ENCODE measurements around the gene RPS8. TPM values are rescaled to one million over a fixed set of nuclear protein-coding genes. Genes with fewer than 3 reads are reported as not detected.

RPS8 gene
- total RNA-seq, 1 donor from 2014 or later = 1,756 TPM

DNA sequence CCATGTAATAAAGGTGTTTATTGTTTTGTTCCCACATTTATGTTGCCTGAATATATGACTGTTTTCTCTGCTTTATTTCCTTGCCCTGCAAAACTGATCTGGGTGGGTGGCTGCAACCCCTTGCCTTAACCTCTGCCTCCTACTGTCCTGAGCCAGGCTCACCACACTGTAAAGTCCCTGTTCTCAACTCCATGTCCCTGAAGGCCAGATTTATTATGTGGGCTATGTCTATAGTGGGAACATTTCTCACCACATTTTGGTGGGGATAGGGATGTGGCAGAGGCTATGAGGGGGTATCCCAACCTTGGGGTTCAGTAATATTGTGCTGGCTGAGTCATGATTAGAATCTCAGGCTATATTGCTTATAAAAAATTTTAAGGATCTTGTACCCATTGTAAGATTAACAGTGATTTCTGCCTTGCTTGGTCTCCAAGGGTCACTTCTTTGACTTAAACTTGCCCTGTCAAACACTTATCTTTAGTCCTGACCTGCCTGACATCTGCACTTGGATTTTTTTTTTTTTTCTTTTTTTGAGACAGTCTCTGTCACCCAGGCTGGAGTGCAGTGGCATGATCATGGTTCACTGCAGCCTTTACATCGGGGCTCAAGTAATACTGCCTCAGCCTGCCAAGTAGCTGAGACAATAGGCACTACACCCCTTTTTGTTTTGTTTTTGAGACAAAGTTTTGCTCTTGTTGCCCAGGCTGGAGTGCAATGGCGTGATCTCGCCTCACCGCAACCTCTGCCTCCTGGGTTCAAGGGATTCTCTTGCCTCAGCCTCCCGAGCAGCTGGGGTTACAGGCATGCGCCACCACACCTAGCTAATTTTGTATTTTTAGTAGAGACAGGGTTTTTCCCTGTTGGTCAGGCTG is 3.6 kb downstream of the RPS8 start:
- Mint-ChIP-seq H3K27me3 (ENCODE audit: unreplicated experiment) (no peaks in the 10 kb centered on the region), H3K36me3 (ENCODE audit: unreplicated experiment) (peaks cover 43% of the 10 kb centered on the region), H3K4me1 (ENCODE audit: unreplicated experiment) (peaks cover 35% of the 10 kb centered on the region), H3K4me3 (ENCODE audit: unreplicated experiment) (no peak overlapping the region), H3K27ac (ENCODE audit: unreplicated experiment) (no peak overlapping the region), H3K9me3 (ENCODE audit: unreplicated experiment) (no peaks in the 10 kb centered on the region)
- DNase-seq (ENCODE audit: extremely low spot score, unreplicated experiment) = no peak
- no peak for TF ChIP-seq CTCF (IDR thresholded peaks at IDR 0.05)

- Mint-ChIP-seq H3K4me1 (ENCODE audit: unreplicated experiment) (peaks cover 39% of the 10 kb centered on the region), H3K4me3 (ENCODE audit: unreplicated experiment) (no peak overlapping the region), H3K27ac (ENCODE audit: unreplicated experiment) (no peak overlapping the region), H3K9me3 (ENCODE audit: unreplicated experiment) (no peaks in the 10 kb centered on the region), H3K27me3 (ENCODE audit: unreplicated experiment) (no peaks in the 10 kb centered on the region), H3K36me3 (ENCODE audit: unreplicated experiment) (peaks cover 43% of the 10 kb centered on the region)
- TF ChIP-seq CTCF (IDR thresholded peaks at IDR 0.05) = no peak
- DNase-seq (ENCODE audit: extremely low spot score, unreplicated experiment) = no peak
These were observed 5.3 kb downstream of the RPS8 start for GRCh38 chr1:44780583-44781121.

DNA sequence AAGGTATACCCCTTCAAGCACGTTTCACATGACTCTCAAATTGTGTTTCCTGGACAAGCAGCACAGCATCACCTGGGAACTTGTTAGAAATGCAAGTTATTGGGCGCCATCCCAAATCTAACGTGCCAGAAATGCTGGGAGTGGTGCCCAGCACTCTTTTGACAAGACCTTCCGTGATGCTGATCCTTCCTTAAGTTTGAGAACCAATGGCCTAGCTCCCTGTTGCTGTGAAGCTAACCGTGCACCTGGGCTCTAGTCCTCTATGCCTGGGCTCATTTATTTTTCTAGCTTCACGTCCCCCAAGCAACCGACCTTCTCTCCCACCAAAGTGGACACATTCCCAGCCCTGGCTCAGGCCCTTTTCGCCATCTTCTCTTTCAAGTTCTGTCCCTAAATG is 8.4 kb downstream of the RPS8 start:
- H3K4me1 Mint-ChIP-seq (ENCODE audit: unreplicated experiment) = peaks cover 27% of the 10 kb centered on the region
- no peak overlapping the region for H3K4me3 Mint-ChIP-seq (ENCODE audit: unreplicated experiment)
- peaks cover 29% of the 10 kb centered on the region for H3K36me3 Mint-ChIP-seq (ENCODE audit: unreplicated experiment)
- TF ChIP-seq CTCF (IDR thresholded peaks at IDR 0.05) = no peak
- DNase-seq (ENCODE audit: extremely low spot score, unreplicated experiment) = no peak
- H3K27me3 Mint-ChIP-seq (ENCODE audit: unreplicated experiment) = no peaks in the 10 kb centered on the region
- no peaks in the 10 kb centered on the region for H3K9me3 Mint-ChIP-seq (ENCODE audit: unreplicated experiment)
- H3K27ac Mint-ChIP-seq (ENCODE audit: unreplicated experiment) = no peak overlapping the region

GRCh38 chr1:44784094-44785028 is 9.0 kb downstream of the RPS8 start:
- Mint-ChIP-seq H3K36me3 (ENCODE audit: unreplicated experiment) (peaks cover 24% of the 10 kb centered on the region), H3K4me1 (ENCODE audit: unreplicated experiment) (peaks cover 27% of the 10 kb centered on the region), H3K4me3 (ENCODE audit: unreplicated experiment) (no peak overlapping the region)

More at GRCh38 chr1:44784094-44785028, 9.0 kb downstream of the RPS8 start:
- Mint-ChIP-seq H3K9me3 (ENCODE audit: unreplicated experiment) (no peaks in the 10 kb centered on the region), H3K27ac (ENCODE audit: unreplicated experiment) (no peak overlapping the region), H3K27me3 (ENCODE audit: unreplicated experiment) (no peaks in the 10 kb centered on the region)
- no peak for TF ChIP-seq CTCF (IDR thresholded peaks at IDR 0.05)
- DNase-seq (ENCODE audit: extremely low spot score, unreplicated experiment) = no peak
